ENCODE results near the gene CTSD. TPM values are rescaled to one million over a fixed set of nuclear protein-coding genes. Genes with fewer than 3 reads are reported as not detected.

The CTSD gene
- total and polyA plus RNA-seq, 2 of the 4 experiments (the other 2 are of a cell fraction), result 39.8 to 166 TPM

DNA sequence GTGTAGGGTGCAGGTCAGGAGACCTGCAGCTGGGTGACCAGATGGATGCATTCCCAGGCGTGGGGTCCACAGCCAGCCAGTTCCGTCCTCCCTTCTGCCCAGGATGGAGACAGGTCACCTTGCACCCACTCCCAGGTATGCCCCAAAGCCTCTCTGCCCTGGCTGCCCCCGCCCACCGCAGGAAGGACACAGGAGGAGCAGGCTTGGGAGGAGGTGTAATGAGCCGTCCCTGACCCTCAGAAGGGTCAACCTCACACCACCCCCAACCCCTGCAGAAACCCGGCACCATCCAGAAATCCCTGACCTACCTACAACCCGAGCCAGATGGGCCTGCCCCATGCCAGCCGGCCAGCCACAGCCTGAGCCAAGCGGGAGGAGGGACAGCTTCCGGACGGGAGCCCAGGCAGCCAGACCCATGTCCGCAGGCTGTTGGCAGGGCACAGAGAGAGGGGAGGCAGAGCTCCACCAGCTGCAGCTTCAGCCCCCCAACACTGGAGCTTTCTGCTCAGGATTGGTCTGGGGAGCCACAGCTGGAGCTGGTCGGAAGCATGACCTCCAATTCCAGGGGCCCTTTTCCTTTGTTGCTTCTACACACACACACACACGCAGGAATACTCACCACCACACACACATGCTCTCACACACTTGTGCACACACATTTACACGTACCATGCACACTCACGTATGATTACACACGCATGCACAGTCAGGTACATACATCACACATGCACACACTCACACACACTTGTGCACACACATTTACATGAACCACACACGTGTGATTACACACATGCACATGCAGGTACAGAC is 18.6 kb downstream of the CTSD start:
- H2AK5ac ChIP-seq (ENCODE audit: low read depth, low read length), result no peak overlapping the region
- ChIA-PET POLR2A (ENCODE audit: unreplicated experiment) (no interaction called here), CTCF (no interaction called here)
- H3K4me2 ChIP-seq (ENCODE audit: low read depth, low read length), result no peak overlapping the region
- H3K9me1 ChIP-seq (ENCODE audit: insufficient read depth, low read length), result 0 out of 2 replicates have a peak, but pooled peaks cover 4% of the 10 kb centered on the region
- TF ChIP-seq CEBPB (IDR thresholded peaks at IDR 0.05; ENCODE audit: low read depth, low read length) (no peak), RCOR1 (IDR thresholded peaks at IDR 0.05; ENCODE audit: insufficient replicate concordance, low read length) (no peak), NFE2L2 (IDR thresholded peaks at IDR 0.05; ENCODE audit: low read depth, low read length) (no peak), FOS (IDR thresholded peaks at IDR 0.05; ENCODE audit: low read depth, low read length) (no peak), RAD21 (IDR thresholded peaks at IDR 0.05; ENCODE audit: low read length) (no peak), MAFK (IDR thresholded peaks at IDR 0.05; ENCODE audit: low read depth, low read length) (no peak), POLR2A (IDR thresholded peaks at IDR 0.05; ENCODE audit: low read depth, low read length) (no peak), MAZ (IDR thresholded peaks at IDR 0.05; ENCODE audit: borderline replicate concordance, low read depth, low read length) (no peak)
- TF ChIP-seq, protein P1, sequence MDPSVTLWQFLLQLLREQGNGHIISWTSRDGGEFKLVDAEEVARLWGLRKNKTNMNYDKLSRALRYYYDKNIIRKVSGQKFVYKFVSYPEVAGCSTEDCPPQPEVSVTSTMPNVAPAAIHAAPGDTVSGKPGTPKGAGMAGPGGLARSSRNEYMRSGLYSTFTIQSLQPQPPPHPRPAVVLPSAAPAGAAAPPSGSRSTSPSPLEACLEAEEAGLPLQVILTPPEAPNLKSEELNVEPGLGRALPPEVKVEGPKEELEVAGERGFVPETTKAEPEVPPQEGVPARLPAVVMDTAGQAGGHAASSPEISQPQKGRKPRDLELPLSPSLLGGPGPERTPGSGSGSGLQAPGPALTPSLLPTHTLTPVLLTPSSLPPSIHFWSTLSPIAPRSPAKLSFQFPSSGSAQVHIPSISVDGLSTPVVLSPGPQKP (IDR thresholded peaks at IDR 0.05; ENCODE audit: borderline replicate concordance, low read depth, low read length), result no peak
- TF ChIP-seq, protein P2, sequence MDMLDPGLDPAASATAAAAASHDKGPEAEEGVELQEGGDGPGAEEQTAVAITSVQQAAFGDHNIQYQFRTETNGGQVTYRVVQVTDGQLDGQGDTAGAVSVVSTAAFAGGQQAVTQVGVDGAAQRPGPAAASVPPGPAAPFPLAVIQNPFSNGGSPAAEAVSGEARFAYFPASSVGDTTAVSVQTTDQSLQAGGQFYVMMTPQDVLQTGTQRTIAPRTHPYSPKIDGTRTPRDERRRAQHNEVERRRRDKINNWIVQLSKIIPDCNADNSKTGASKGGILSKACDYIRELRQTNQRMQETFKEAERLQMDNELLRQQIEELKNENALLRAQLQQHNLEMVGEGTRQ (IDR thresholded peaks at IDR 0.05; ENCODE audit: low read depth, low read length), result no peak
- H3K4me1 ChIP-seq (ENCODE audit: control insufficient read depth, insufficient read depth, low read length), result peaks cover 5% of the 10 kb centered on the region; the same call in 1 of the 2 replicates
- peaks cover 2% of the 10 kb centered on the region for H3K9me3 ChIP-seq (ENCODE audit: control insufficient read depth, insufficient read depth, low read length)
- WGBS, 2 experiments (ENCODE audit: extremely low coverage in 2 of 2, insufficient read length in 1 of 2), result 93% methylated on average over 6 of the region's 18 CpGs; no CpG with 5 or more reads in 1 of the 2 experiments
- peaks cover 8% of the 10 kb centered on the region for H4K20me1 ChIP-seq (ENCODE audit: insufficient read depth, low read length)
- no peak overlapping the region for H3K14ac ChIP-seq (replicated peaks; ENCODE audit: low read depth, low read length)
- H2BK20ac ChIP-seq (ENCODE audit: low read depth, low read length), result no peak overlapping the region
- H2AFZ ChIP-seq (replicated peaks; ENCODE audit: low read length, poor library complexity), result no peak overlapping the region
- no peak overlapping the region for H2BK15ac ChIP-seq (ENCODE audit: low read depth, low read length)
- H3K4ac ChIP-seq (ENCODE audit: low read depth, low read length), result no peak overlapping the region
- no peak overlapping the region for H4K8ac ChIP-seq (ENCODE audit: low read depth in 2 of 2, low read length in 2 of 2)
- no peak overlapping the region for H3K9ac ChIP-seq (ENCODE audit: low read depth, low read length)
- H2BK120ac ChIP-seq (ENCODE audit: low read depth, low read length), result no peak overlapping the region
- in situ Hi-C loops (cut with MboI; ENCODE audit: low sequenced_read_pairs) (no loop called here), intact Hi-C loops (cut with micrococcal nuclease) (no loop called here), dilution Hi-C loops (cut with HindIII; ENCODE audit: low sequenced_read_pairs, unreplicated experiment) (no loop called here)
- ATAC-seq (ENCODE audit: low read depth), result no peak
- no peak overlapping the region for H3K23ac ChIP-seq (ENCODE audit: low read depth, low read length)
- no peak overlapping the region for H3K4me3 ChIP-seq (ENCODE audit: insufficient read depth, low read depth, low read length)
- no peak overlapping the region for H2AK9ac ChIP-seq (replicated peaks; ENCODE audit: low read depth, low read length, poor library complexity)
- no peak overlapping the region for H3K56ac ChIP-seq (ENCODE audit: extremely low read depth, insufficient read depth, low read length)
- no peak overlapping the region for H4K5ac ChIP-seq (ENCODE audit: low read depth, low read length)
- peaks cover 31% of the 10 kb centered on the region for H3K27me3 ChIP-seq (ENCODE audit: control insufficient read depth, insufficient read depth, low read length)
- no peak overlapping the region for H3K18ac ChIP-seq (ENCODE audit: low read depth, low read length)
- H4K91ac ChIP-seq (ENCODE audit: insufficient read depth, low read depth, low read length), result no peak overlapping the region
- H2BK5ac ChIP-seq (ENCODE audit: low read depth, low read length, poor library complexity, severe bottlenecking), result no peak overlapping the region
- no peak for DNase-seq
- no peaks in the 10 kb centered on the region for H3K36me3 ChIP-seq (ENCODE audit: control insufficient read depth, insufficient read depth, low read length)
- BruUV-seq (replicated peaks), result no TSS peak
- H3K79me1 ChIP-seq (ENCODE audit: low read depth in 1 of 2, low read length in 2 of 2), result no peaks in the 10 kb centered on the region
- no peak overlapping the region for H3K27ac ChIP-seq (ENCODE audit: insufficient read depth, low read length)

Data from IMR-90 (cell line).